NCI-H128 (cell line): ENCODE data around the gene BACH2.
"Not testable (repeated sequence)": the region's sequence is repeated elsewhere in the genome, so short reads cannot be mapped to it uniquely, and the experiment has no call there.

Experiments
- DNase-seq: peaks from one replicate; lab custom pipeline; 2025; ENCODE audit not compliant: unreplicated experiment; lab: John Stamatoyannopoulos, UW

BACH2 gene

GRCh38 chr6:89925826-89926225 lies 370.8 kb downstream of the BACH2 start:
- DNase-seq = no peak

- no peak for DNase-seq
Measured at GRCh38 chr6:89924231-89924630, 372.4 kb downstream of the BACH2 start.

DNA sequence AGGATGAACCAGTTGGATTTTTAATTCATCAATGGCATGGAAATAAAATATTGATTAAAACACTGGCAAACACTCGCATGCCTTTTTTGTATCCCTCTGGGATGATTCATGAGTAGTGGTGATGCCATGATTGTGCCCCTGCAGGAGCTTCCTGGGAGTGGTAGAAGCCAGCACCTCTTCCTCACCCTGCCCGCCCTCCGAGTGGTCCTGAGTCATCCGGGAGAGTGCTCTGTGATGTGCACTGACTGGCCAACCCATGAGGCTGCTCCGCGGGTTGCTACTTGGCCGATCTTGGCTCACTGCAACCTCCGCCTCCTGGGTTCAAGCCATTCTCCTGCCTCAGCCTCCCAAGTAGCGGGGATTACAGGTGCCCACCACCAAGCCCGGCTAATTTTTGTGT lies 375.0 kb downstream of the BACH2 start:
- no peak for DNase-seq

DNA sequence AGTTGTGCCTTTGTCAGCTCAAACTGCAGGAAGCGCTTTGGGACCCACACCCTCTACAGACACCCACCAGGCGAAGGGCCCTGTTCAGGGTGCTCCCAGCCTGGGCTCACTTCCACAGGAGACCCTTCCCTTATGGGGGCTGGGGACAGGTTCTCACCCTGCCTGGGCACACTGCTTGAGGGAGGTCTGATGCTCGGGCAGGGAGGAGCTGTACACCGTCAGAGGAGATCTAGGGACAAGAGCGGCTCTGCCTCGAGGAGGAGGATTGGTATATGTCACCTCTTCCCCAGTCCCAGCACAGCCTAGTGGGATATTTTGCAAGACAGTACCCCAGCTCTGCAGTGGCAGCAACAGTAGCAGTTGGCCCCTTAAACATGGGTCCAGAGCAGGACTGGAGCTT lies 375.4 kb downstream of the BACH2 start:
- DNase-seq = no peak

DNA sequence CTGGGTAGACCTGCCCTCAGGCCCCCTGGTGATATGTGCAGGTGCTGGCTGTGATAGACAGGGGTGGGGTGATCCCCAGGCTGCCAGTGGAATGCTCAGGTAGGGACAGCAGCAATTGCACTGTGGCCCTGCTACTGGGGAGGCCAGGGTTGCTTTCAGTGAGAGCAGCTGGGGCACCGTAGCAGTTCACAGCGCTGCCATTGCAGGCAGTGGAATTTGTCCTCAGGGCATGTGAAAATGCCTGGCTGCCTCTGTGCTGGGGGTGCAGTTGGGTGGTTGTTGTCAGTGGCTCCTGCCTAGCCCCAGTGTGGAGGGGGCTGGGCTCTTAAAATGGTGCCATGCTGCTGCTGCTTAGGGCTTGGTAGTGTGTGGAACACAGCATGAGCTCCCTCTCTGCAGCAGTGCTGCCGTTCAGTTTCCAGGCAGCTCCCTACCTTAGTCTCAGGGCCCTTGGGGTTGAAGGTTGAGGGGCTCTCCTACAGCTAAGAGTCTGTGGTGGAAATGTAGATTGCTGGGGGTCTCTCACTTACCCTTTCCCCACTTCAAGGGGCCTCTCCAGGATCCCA lies 378.8 kb downstream of the BACH2 start:
- no peak for DNase-seq

DNA sequence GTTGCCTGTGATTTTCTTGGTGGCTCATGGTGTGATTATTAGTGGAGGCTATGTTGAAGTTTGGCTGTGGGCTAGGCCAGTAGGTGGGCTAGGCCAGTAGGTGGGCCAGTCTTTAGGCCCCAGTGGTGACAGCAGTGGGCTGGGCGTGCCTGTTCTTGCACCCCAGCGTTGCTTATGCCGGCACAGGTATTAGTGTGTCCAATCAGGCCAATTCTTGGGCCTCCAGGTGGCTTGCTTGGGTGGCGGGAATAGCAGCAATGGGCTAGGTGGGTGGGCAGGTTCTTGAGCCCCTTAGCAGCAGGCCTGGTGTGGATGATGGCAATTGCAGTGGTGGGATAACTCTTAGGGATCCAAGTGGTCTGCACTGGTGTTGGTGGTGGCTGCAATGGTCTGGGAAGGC lies 379.4 kb downstream of the BACH2 start:
- no peak for DNase-seq

GRCh38 chr6:89916136-89916920 lies 380.3 kb downstream of the BACH2 start:
- DNase-seq = no peak

GRCh38 chr6:89910902-89911240 lies 385.8 kb downstream of the BACH2 start:
- DNase-seq = no peak

DNA sequence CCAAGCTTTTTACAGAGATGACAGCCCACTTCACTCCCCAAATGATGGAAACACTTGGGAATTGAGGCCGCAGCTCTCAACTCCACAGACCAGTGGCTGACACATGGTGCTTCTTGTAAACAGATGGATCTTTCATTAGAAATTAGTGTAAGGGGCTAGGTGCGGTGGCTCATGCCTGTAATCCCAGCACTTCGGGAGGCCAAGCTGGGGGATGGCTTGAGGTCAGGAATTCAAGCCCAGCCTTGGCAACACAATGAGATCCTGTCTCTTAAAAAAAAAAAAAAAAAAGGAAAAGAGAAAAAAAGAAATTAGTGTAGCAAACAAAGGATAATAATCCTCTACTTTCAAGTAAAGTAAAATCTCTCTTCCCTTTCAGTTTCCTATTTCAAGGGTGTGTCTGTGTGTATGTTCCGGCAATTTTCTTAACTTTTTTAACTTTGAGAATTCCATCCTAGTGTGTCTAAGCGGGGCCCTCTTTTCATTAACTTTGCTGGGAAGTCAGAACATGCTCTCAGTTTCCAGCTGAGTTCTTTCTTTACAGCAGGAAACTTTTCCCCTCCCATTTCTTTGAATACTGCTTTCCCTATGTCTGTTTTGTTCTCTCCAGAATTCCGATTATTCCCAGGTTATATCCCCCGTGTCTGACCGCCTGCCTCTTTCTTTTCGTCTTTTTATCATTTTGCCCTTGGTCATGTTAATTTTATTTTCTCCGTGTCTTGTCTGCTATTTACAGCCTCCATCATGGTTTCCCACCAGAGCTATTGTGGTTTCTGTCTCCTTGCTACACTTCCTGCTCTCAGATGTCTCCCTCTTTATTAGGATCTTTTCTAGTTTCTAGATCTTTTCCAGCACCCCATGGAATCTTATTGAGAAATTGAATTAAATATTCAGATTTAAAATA lies 386.4 kb downstream of the BACH2 start:
- not testable (repeated sequence) for DNase-seq

DNA sequence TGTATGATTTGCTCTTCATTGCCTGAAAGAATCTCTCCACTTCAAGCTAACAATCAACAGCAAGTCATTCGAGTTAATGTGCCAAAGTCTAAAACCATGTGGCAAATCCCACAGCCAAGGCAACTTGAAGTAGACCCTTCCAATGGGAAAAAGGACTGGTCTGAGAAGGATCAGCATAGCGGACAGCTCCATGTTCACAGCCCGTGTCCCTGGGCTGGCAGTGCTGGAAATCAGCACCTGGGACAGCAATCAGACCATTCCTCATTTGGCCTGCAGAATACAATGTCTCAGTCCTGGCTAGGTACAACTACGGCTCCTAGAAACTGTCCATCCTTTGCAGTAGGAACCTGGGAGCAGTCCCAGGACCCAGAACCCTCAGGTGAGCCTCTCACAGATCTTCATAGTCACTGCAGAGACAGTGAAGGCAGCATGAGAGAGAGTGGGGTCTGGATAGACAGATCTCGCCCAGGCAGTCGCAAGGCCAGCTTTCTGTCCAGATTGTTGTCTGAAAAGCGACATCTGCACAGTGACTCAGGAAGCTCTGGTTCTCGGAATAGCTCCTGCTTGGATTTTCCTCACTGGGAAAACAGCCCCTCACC lies 401.3 kb downstream of the BACH2 start:
- DNase-seq = no peak

- DNase-seq = no peak
Measured at GRCh38 chr6:89894169-89894568, 402.5 kb downstream of the BACH2 start, which contains the start of gene GJA10. Gene GJA10 (plus strand): TSS chr6:89894469. CDS start chr6:89894469, 0 bp downstream.

- DNase-seq = not testable (repeated sequence)
Measured at GRCh38 chr6:89892577-89892976, 404.1 kb downstream of the BACH2 start.

GRCh38 chr6:89890845-89891528 lies 405.7 kb downstream of the BACH2 start:
- DNase-seq = not testable (repeated sequence)

GRCh38 chr6:89888871-89889270 lies 407.8 kb downstream of the BACH2 start:
- DNase-seq = no peak

DNA sequence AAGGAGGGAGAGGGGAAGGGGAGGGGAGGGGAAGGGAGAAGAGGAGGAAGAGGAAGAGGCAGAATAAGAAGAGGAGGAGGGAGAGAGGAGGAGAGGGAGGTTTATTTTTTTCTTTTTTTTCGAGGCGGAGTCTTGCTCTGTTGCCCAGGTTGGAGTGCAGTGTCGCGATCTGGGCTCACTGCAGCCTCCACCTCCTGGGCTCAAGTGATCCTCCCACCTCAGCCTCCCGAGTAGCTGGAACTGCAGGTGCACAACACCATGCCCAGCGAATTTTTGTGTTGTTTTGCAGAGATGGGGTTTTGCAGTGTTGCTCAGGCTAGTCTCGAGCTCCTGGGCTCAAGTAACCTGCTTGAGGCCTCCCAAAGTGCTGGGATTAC lies 408.5 kb downstream of the BACH2 start:
- DNase-seq = no peak

DNA sequence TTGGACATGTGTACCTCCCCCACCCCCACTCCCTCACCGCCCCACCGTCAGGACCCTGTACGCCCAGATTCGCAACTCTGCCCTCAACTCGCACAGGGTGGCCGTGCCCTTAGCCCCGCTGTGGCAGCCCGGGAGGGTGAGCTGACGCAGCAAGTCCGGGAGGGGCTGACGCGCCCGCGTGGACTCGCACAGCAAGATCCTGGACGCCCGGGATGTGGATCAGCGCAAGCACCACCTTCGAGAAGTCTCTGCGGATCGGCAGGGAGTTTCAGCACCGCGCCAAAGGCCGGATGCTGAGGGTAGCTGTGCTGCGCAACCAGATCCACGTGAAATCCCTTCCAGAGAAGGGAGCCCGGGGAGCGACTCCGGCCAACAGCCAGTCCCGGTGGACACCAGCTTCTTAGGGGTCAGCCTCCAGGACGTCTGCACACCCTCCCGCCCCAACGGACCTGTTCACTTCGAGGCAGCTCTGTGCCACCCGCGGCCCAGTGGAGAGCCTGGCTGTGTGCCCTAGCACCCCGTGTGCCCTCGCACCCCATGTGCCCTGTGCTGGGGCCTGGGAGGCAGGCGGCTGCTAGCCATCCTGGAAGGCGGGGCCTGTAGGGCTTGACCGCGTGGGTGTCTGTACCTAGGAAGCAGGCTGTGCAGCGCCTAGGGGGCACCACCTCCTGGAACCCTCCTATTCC lies 409.0 kb downstream of the BACH2 start:
- DNase-seq = no peak

- DNase-seq = no peak
Measured at GRCh38 chr6:89886378-89887120, 410.1 kb downstream of the BACH2 start.
